ENCODE data around the gene GOLGA3.

- no peak for TF ChIP-seq CTCF (conservative IDR thresholded peaks at IDR 0.05; ENCODE audit: low read depth, low read length)
- no peak for TF ChIP-seq EZH2 (IDR thresholded peaks at IDR 0.05; ENCODE audit: low read length, unreplicated experiment)
- no peak for TF ChIP-seq EZH2phosphoT487 (IDR thresholded peaks at IDR 0.05; ENCODE audit: borderline replicate concordance, low read length)
These were observed 11.0 kb upstream of the GOLGA3 start for GRCh38 chr12:132839558-132840235.
